Activated CD4-positive, CD25-positive, alpha-beta regulatory T cell treated with anti-CD3 and anti-CD28 coated beads, Interleukin-2, amount 50 U/mL, for 72 hours (primary cell): ENCODE data around the gene FAM8A1.

ENCODE experiments used
- DNase-seq: peaks from one replicate; pipeline ENCODE4 v3.0.0; 2021

FAM8A1 gene

GRCh38 chr6:17606606-17607005 is 6.5 kb downstream of the FAM8A1 start:
- no peak for DNase-seq

GRCh38 chr6:17610835-17611234 is 10.7 kb downstream of the FAM8A1 start:
- no peak for DNase-seq

GRCh38 chr6:17612048-17612447 is 11.9 kb downstream of the FAM8A1 start:
- DNase-seq = no peak

GRCh38 chr6:17615794-17616193 is 15.7 kb downstream of the FAM8A1 start:
- DNase-seq = no peak

- DNase-seq = no peak
Observed at GRCh38 chr6:17621003-17621402, 20.9 kb downstream of the FAM8A1 start.

- DNase-seq = no peak
Observed at GRCh38 chr6:17622144-17622543, 22.0 kb downstream of the FAM8A1 start.

GRCh38 chr6:17624396-17624795 is 24.3 kb downstream of the FAM8A1 start:
- DNase-seq = no peak

- no peak for DNase-seq
Observed at GRCh38 chr6:17628873-17629272, 28.8 kb downstream of the FAM8A1 start.

- DNase-seq = no peak
Observed at GRCh38 chr6:17629824-17630510, 29.9 kb downstream of the FAM8A1 start.

GRCh38 chr6:17630511-17631073 is 30.5 kb downstream of the FAM8A1 start:
- no peak for DNase-seq

- DNase-seq = no peak
Observed at GRCh38 chr6:17632934-17633333, 32.8 kb downstream of the FAM8A1 start.

GRCh38 chr6:17633465-17634188 is 33.5 kb downstream of the FAM8A1 start:
- no peak for DNase-seq

GRCh38 chr6:17635568-17635967 is 35.5 kb downstream of the FAM8A1 start:
- no peak for DNase-seq

GRCh38 chr6:17638212-17638715 is 38.2 kb downstream of the FAM8A1 start:
- DNase-seq = no peak

GRCh38 chr6:17640477-17640917 is 40.4 kb downstream of the FAM8A1 start:
- no peak for DNase-seq

- no peak for DNase-seq
Observed at GRCh38 chr6:17648745-17649144, 48.6 kb downstream of the FAM8A1 start.

GRCh38 chr6:17650656-17651309 is 50.7 kb downstream of the FAM8A1 start:
- DNase-seq = no peak

GRCh38 chr6:17653198-17653882 is 53.2 kb downstream of the FAM8A1 start:
- no peak for DNase-seq

- DNase-seq = no peak
Observed at GRCh38 chr6:17656092-17656491, 56.0 kb downstream of the FAM8A1 start.

- DNase-seq = no peak
Observed at GRCh38 chr6:17656644-17657043, 56.5 kb downstream of the FAM8A1 start.
